Uterus (tissue), 2 donors: ENCODE data around the gene CPA1.

ENCODE experiments used
- CTCF ChIP-seq, 4 experiments: fragments of 200-600 bp in 2 of 4; fragments of 450-650 bp in 2 of 4; sonication (generic) in 2 of 4; IDR thresholded peaks; one replicate each; pipeline ENCODE4 v1.5.1; 2016 to 2019; ENCODE audit warnings: antibody characterized with exemption in 4 of 4, mild to moderate bottlenecking in 2 of 4, moderate library complexity in 1 of 4
- POLR2A ChIP-seq, 2 donors: fragments of 450-650 bp; IDR thresholded peaks; one replicate each; pipeline ENCODE4 v1.6.1; 2016; ENCODE audit warnings: antibody characterized with exemption in 2 of 2, mild to moderate bottlenecking in 1 of 2, moderate library complexity in 1 of 2

GRCh38 chr7:130362251-130362816, 18.0 kb upstream of the CPA1 start:
- TF ChIP-seq CTCF (IDR thresholded peaks at IDR 0.05) (no peak), POLR2A (IDR thresholded peaks at IDR 0.05) (no peak)
